ENCODE measurements around the gene CNTNAP3B.
"Not testable (repeated sequence)": the region's sequence is repeated elsewhere in the genome, so short reads cannot be mapped to it uniquely, and the experiment has no call there.

CNTNAP3B gene

GRCh38 chr9:42129073-42129729 is at the start of gene CNTNAP3B:
Gene CNTNAP3B, minus strand, starts transcription at chr9:42129426. Its CDS starts 332 bp downstream, at chr9:42129094.
- DNase-seq: not testable (repeated sequence)

- not testable (repeated sequence) for DNase-seq
These were observed 31.1 kb upstream of the CNTNAP3B start for GRCh38 chr9:42160299-42160698.

GRCh38 chr9:42127056-42127841 is 2.0 kb downstream of the CNTNAP3B start:
- not testable (repeated sequence) for DNase-seq

GRCh38 chr9:42121007-42121406 is 8.2 kb downstream of the CNTNAP3B start:
- DNase-seq: not testable (repeated sequence)

- not testable (repeated sequence) for DNase-seq
These were observed 33.3 kb downstream of the CNTNAP3B start for GRCh38 chr9:42095929-42096328.

- DNase-seq: not testable (repeated sequence)
These were observed 44.7 kb downstream of the CNTNAP3B start for GRCh38 chr9:42084559-42084952.

- not testable (repeated sequence) for DNase-seq
These were observed 45.2 kb downstream of the CNTNAP3B start for GRCh38 chr9:42083877-42084558.

GRCh38 chr9:42080376-42080775 is 48.9 kb downstream of the CNTNAP3B start:
- not testable (repeated sequence) for DNase-seq

GRCh38 chr9:42074868-42075267 is 54.4 kb downstream of the CNTNAP3B start:
- not testable (repeated sequence) for DNase-seq

- DNase-seq: not testable (repeated sequence)
These were observed 58.2 kb downstream of the CNTNAP3B start for GRCh38 chr9:42071026-42071425.

- DNase-seq: not testable (repeated sequence)
These were observed 59.0 kb downstream of the CNTNAP3B start for GRCh38 chr9:42070035-42070799.

- DNase-seq: not testable (repeated sequence)
These were observed 75.4 kb downstream of the CNTNAP3B start for GRCh38 chr9:42053874-42054273.

- not testable (repeated sequence) for DNase-seq
These were observed 78.5 kb downstream of the CNTNAP3B start for GRCh38 chr9:42050701-42051100.

- DNase-seq: not testable (repeated sequence)
These were observed 84.7 kb downstream of the CNTNAP3B start for GRCh38 chr9:42044422-42045010.

GRCh38 chr9:42033541-42033940 is 95.7 kb downstream of the CNTNAP3B start:
- DNase-seq: not testable (repeated sequence)

GRCh38 chr9:42020639-42021038 is 108.6 kb downstream of the CNTNAP3B start:
- DNase-seq: not testable (repeated sequence)

GRCh38 chr9:42018220-42018922 is 110.9 kb downstream of the CNTNAP3B start:
- DNase-seq: not testable (repeated sequence)

GRCh38 chr9:42014317-42014716 is 114.9 kb downstream of the CNTNAP3B start:
- not testable (repeated sequence) for DNase-seq

- not testable (repeated sequence) for DNase-seq
These were observed 137.6 kb downstream of the CNTNAP3B start for GRCh38 chr9:41991607-41992006.

- DNase-seq: not testable (repeated sequence)
These were observed 149.0 kb downstream of the CNTNAP3B start for GRCh38 chr9:41980271-41980670.

GRCh38 chr9:41977965-41978600 is 151.1 kb downstream of the CNTNAP3B start:
- not testable (repeated sequence) for DNase-seq
